B cell (primary cell): ENCODE results near the gene ADCY2.

Experiments used
- CTCF ChIP-seq: fragments of 200-600 bp; IDR thresholded peaks from one replicate; pipeline ENCODE4 v1.8.0; 2022; ENCODE audit warnings: antibody characterized with exemption, mild to moderate bottlenecking
- EZH2 ChIP-seq: IDR thresholded peaks from 2 replicates; pipeline ENCODE4 v1.6.1; 2012; ENCODE audit warnings: borderline replicate concordance, low read depth, mild to moderate bottlenecking, moderate library complexity, low read length; ENCODE audit not compliant: insufficient read depth, poor library complexity, severe bottlenecking

- no peak for TF ChIP-seq CTCF
- no peak for TF ChIP-seq EZH2
Observed at GRCh38 chr5:7682379-7682778, 286.4 kb downstream of the ADCY2 start.
